HepG2 (cell line): ENCODE measurements around the gene PPP1R7. TPM values are rescaled to one million over a fixed set of nuclear protein-coding genes. Genes with fewer than 3 reads are reported as not detected.

Source experiments
- ARID2 ChIP-seq: sonication (generic); formaldehyde crosslinking; IDR thresholded peaks from 2 replicates; pipeline ENCODE4 v1.8.1; 2022; ENCODE audit warnings: mild to moderate bottlenecking, missing genetic modification reagents, borderline replicate concordance
- BCLAF1 ChIP-seq: fragments of 450-650 bp; IDR thresholded peaks from 2 replicates; pipeline ENCODE4 v1.6.1; 2017; ENCODE audit warnings: mild to moderate bottlenecking
- CCDC6 ChIP-seq: sonication (generic); formaldehyde crosslinking; IDR thresholded peaks from 2 replicates; pipeline ENCODE4 v1.8.1; 2022; ENCODE audit warnings: mild to moderate bottlenecking, missing genetic modification reagents, moderate library complexity
- ETV6 ChIP-seq: sonication (generic); formaldehyde crosslinking; conservative IDR thresholded peaks from 2 replicates; pipeline ENCODE4 v1.4.0; 2020; ENCODE audit warnings: missing genetic modification reagents
- FOXA3 ChIP-seq: IDR thresholded peaks from 2 replicates; pipeline ENCODE4 v1.6.1; 2016; ENCODE audit warnings: missing genetic modification reagents, missing compliant biosample characterization
- HDAC6 ChIP-seq: fragments of 200-600 bp; sonication (generic); IDR thresholded peaks from 2 replicates; pipeline ENCODE4 v1.7.0; 2017; ENCODE audit warnings: mild to moderate bottlenecking, antibody characterized with exemption, low read length, low read depth
- KAT8 ChIP-seq: IDR thresholded peaks from 2 replicates; pipeline ENCODE4 v1.6.1; 2016; ENCODE audit warnings: missing genetic modification reagents, missing compliant biosample characterization
- KDM4B ChIP-seq: sonication (generic); formaldehyde crosslinking; IDR thresholded peaks from 2 replicates; pipeline ENCODE4 v1.4.0; 2020; ENCODE audit warnings: missing genetic modification reagents
- PREB ChIP-seq: sonication (generic); formaldehyde crosslinking; IDR thresholded peaks from 2 replicates; pipeline ENCODE4 v1.4.0; 2020; ENCODE audit warnings: missing genetic modification reagents
- RFX5 ChIP-seq: IDR thresholded peaks from 2 replicates; pipeline ENCODE4 v1.6.1; 2011; ENCODE audit warnings: low read depth, low read length, improper control_type of control experiment
- SAFB2 ChIP-seq: sonication (generic); formaldehyde crosslinking; IDR thresholded peaks from 2 replicates; pipeline ENCODE4 v1.5.1; 2020; ENCODE audit warnings: missing genetic modification reagents, low read depth, mild to moderate bottlenecking, borderline replicate concordance
- SALL1 ChIP-seq: sonication (generic); formaldehyde crosslinking; IDR thresholded peaks from 2 replicates; pipeline ENCODE4 v1.8.0; 2022; ENCODE audit warnings: mild to moderate bottlenecking, missing genetic modification reagents
- SAP130 ChIP-seq: IDR thresholded peaks from 2 replicates; pipeline ENCODE4 v1.6.1; 2016; ENCODE audit warnings: low read depth
- SMC3 ChIP-seq: IDR thresholded peaks from 2 replicates; pipeline ENCODE4 v1.6.1; 2011; ENCODE audit warnings: low read length, improper control_type of control experiment
- SUZ12 ChIP-seq: fragments of 150-350 bp; IDR thresholded peaks from 2 replicates; pipeline ENCODE4 v1.6.1; 2014; ENCODE audit warnings: low read depth, low read length
- THAP9 ChIP-seq: sonication (generic); formaldehyde crosslinking; IDR thresholded peaks from 2 replicates; pipeline ENCODE4; 2020; ENCODE audit warnings: missing genetic modification reagents, mild to moderate bottlenecking, borderline replicate concordance
- ZNF367 ChIP-seq: sonication (generic); formaldehyde crosslinking; IDR thresholded peaks from 2 replicates; pipeline ENCODE4 v1.4.0; 2020; ENCODE audit warnings: missing genetic modification reagents, borderline replicate concordance
- ZNF546 ChIP-seq: sonication (generic); formaldehyde crosslinking; conservative IDR thresholded peaks from 2 replicates; pipeline ENCODE4 v1.8.1; 2023; ENCODE audit warnings: mild to moderate bottlenecking, missing genetic modification reagents
- ZNF569 ChIP-seq: sonication (generic); formaldehyde crosslinking; IDR thresholded peaks from 2 replicates; pipeline ENCODE4 v1.5.0; 2020; ENCODE audit warnings: mild to moderate bottlenecking, missing genetic modification reagents, moderate library complexity, borderline replicate concordance
- ZNF619 ChIP-seq: sonication (generic); formaldehyde crosslinking; IDR thresholded peaks from 2 replicates; pipeline ENCODE4 v1.4.0; 2020; ENCODE audit warnings: mild to moderate bottlenecking, missing genetic modification reagents
- ZSCAN30 ChIP-seq: sonication (generic); formaldehyde crosslinking; IDR thresholded peaks from 2 replicates; pipeline ENCODE4 v1.5.0; 2020; ENCODE audit warnings: mild to moderate bottlenecking, missing genetic modification reagents
- polyA plus RNA-seq, 8 experiments: library from polyadenylated mRNA; depleted of rRNA in 3 of 8; stranded (reverse) in 7 of 8; unstranded in 1 of 8; fragments of >200 nt; fragmentation: Illumina TruSeq in 4 of 8; extraction: Trizol in 4 of 8; gene quantifications; 2 replicates each; pipeline versions ENCODE4 v1.2.1 to v1.2.3, GENCODE V29; 2011 to 2016; ENCODE audit warnings: low read depth in 4 of 8, missing spikeins in 1 of 8, mixed read lengths in 1 of 8; ENCODE audit not compliant: insufficient read depth in 1 of 8
- total RNA-seq, 5 experiments: library from RNA; depleted of rRNA; stranded (reverse); fragments of >200 nt; fragmentation: Illumina TruSeq; extraction: Trizol; gene quantifications; 2 replicates each; pipeline ENCODE4 v1.2.3, GENCODE V29; 2016; ENCODE audit warnings: low read depth in 1 of 5
- TF ChIP-seq, protein P1 (sequence below): sonication (generic); formaldehyde crosslinking; IDR thresholded peaks from 2 replicates; pipeline ENCODE4 v1.5.0; 2020; ENCODE audit warnings: missing genetic modification reagents

Gene PPP1R7
- total and polyA plus RNA-seq, 2 of the 13 experiments (the other 11 are each of a cell fraction or from before 2014, with no cell fraction given) = 33.3 to 67.9 TPM

DNA sequence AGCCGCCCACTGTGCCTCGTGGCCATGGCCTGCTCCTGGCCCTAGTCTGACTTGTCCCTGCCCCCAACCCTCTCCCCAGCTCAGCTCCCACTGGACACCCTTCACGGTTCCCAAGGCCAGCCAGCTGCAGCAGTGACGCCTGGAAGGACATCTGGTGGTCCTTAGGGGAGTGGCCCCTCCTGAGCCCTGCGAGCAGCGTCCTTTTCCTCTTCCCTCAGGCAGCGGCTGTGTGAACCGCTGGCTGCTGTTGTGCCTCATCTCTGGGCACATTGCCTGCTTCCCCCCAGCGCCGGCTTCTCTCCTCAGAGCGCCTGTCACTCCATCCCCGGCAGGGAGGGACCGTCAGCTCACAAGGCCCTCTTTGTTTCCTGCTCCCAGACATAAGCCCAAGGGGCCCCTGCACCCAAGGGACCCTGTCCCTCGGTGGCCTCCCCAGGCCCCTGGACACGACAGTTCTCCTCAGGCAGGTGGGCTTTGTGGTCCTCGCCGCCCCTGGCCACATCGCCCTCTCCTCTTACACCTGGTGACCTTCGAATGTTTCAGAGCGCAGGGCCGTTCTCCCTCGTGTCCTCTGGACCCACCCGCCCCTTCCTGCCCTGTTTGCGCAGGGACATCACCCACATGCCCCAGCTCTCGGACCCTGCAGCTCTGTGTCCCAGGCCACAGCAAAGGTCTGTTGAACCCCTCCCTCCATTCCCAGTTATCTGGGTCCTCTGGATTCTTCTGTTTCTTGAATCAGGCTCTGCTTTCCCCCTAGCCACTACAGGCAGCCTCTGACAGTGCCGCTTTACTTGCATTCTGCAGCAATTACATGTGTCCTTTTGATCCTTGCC is 74.0 kb downstream of the PPP1R7 start (continued):
- TF ChIP-seq HDAC6 (no peak), KDM4B (CRISPR knock-in tag) (no peak; the same call in 1 of the 2 replicates), RFX5 (no peak), KAT8 (CRISPR knock-in tag) (no peak), ZNF367 (CRISPR knock-in tag) (peak; percentile 81; the same call in 1 of the 2 replicates), ARID2 (CRISPR knock-in tag) (no peak), ZNF569 (CRISPR knock-in tag) (no peak), SUZ12 (no peak), ZNF546 (CRISPR knock-in tag) (no peak; the same call in 1 of the 2 replicates), PREB (CRISPR knock-in tag) (no peak), FOXA3 (peak; percentile 34; the same call in 1 of the 2 replicates), SMC3 (no peak), SALL1 (CRISPR knock-in tag) (peak; percentile 66), CCDC6 (CRISPR knock-in tag) (0 out of 2 replicates have a peak, but pooled peaks have one; percentile 23), ETV6 (CRISPR knock-in tag) (no peak), THAP9 (CRISPR knock-in tag) (peak; percentile 64; the same call in 1 of the 2 replicates), SAP130 (CRISPR knock-in tag) (peak; percentile 77), ZNF619 (CRISPR knock-in tag) (peak; percentile 6; the same call in 1 of the 2 replicates), SAFB2 (peak; percentile 83; the same call in 1 of the 2 replicates), BCLAF1 (no peak), ZSCAN30 (CRISPR knock-in tag) (no peak)
- TF ChIP-seq, protein P1, sequence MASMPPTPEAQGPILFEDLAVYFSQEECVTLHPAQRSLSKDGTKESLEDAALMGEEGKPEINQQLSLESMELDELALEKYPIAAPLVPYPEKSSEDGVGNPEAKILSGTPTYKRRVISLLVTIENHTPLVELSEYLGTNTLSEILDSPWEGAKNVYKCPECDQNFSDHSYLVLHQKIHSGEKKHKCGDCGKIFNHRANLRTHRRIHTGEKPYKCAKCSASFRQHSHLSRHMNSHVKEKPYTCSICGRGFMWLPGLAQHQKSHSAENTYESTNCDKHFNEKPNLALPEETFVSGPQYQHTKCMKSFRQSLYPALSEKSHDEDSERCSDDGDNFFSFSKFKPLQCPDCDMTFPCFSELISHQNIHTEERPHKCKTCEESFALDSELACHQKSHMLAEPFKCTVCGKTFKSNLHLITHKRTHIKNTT (CRISPR knock-in tag) = no peak
